K562 (cell line): Measurements from ENCODE around the gene MS4A2. TPM values are rescaled to one million over a fixed set of nuclear protein-coding genes. Genes with fewer than 3 reads are reported as not detected.
"Not testable (repeated sequence)": the region's sequence is repeated elsewhere in the genome, so short reads cannot be mapped to it uniquely, and the experiment has no call there.

Experiments
- ATAC-seq: fragments of 200-7000 bp; cut with Tn5 transposase; 3 replicates; pipeline ENCODE4 v1.9.1; 2020; ENCODE audit warnings: moderate library complexity
- BruUV-seq: library from RNA; stranded (reverse); fragments of 400-500 nt; replicated peaks from 2 replicates; lab custom pipeline; 2021; lab: Mats Ljungman, UMichigan
- CTCF ChIA-PET: fragments of 300-600 bp; formaldehyde crosslinking; extraction: SDS; loops from one replicate; lab custom pipeline; 2021; ENCODE audit warnings: low intra/inter-chr PET ratio; lab: Yijun Ruan, JAX
- POLR2A ChIA-PET: fragments of 300-600, 350-650 bp; sonication (Branson Sonifier 250); formaldehyde crosslinking; extraction: SDS; loops from one replicate; lab custom pipeline; 2021; ENCODE audit warnings: antibody characterized with exemption, inconsistent platforms; lab: Yijun Ruan, JAX
- DNase-seq, 4 experiments: peaks; one replicate each; pipeline versions ENCODE4 v3.0.0 to v3.0.0-alpha.2; 2011 to 2018; ENCODE audit warnings: low spot score in 3 of 4, mixed read lengths in 3 of 4; ENCODE audit errors: extremely low read depth in 1 of 4
- FAIRE-seq: peaks from 2 replicates; lab custom pipeline; 2011; peaks lifted over from hg19 to GRCh38; lab: Jason Lieb, UNC
- H2AFZ ChIP-seq: 2 replicates; pipeline ENCODE4 v1.6.0; 2011; ENCODE audit warnings: low read depth, low read length, control low read depth, inconsistent platforms
- H3K27ac ChIP-seq: fragments of 200-600 bp; 3 replicates; pipeline ENCODE4 v1.8.0; 2011; ENCODE audit warnings: low read depth, mild to moderate bottlenecking, control low read depth, inconsistent platforms, low read length, moderate library complexity, mixed read lengths; ENCODE audit errors: extremely low read depth
- H3K27me3 ChIP-seq, 2 experiments: fragments of 300-600 bp in 1 of 2; 2 replicates in 1 of 2; 3 replicates in 1 of 2; pipeline versions ENCODE4 v1.6.0 to v1.8.0; 2011; ENCODE audit warnings: inconsistent platforms in 2 of 2, low read length in 2 of 2, mild to moderate bottlenecking in 1 of 2, mixed read lengths in 1 of 2, moderate library complexity in 1 of 2; ENCODE audit not compliant: control insufficient read depth in 2 of 2, insufficient read depth in 2 of 2
- H3K36me3 ChIP-seq: fragments of 300-600 bp; 3 replicates; pipeline ENCODE4 v1.8.0; 2011; ENCODE audit warnings: mild to moderate bottlenecking, low read length, inconsistent platforms; ENCODE audit not compliant: control insufficient read depth, insufficient read depth
- H3K4me1 ChIP-seq, 2 experiments: fragments of 200-600 bp in 1 of 2; replicated peaks in 1 of 2; 2 replicates in 1 of 2; 3 replicates in 1 of 2; pipeline versions ENCODE4 v1.5.1 to v1.8.0; 2011; ENCODE audit warnings: inconsistent platforms in 2 of 2, low read length in 2 of 2, mild to moderate bottlenecking in 1 of 2, mixed read lengths in 1 of 2, moderate library complexity in 1 of 2; ENCODE audit not compliant: control insufficient read depth in 2 of 2, insufficient read depth in 2 of 2
- H3K4me2 ChIP-seq: 2 replicates; pipeline ENCODE4 v1.6.1; 2011; ENCODE audit warnings: low read length, control low read depth, inconsistent platforms, mixed read lengths; ENCODE audit not compliant: insufficient read depth
- H3K4me3 ChIP-seq: fragments of 200-600 bp; sonication (generic), shearing (Covaris generic); 2 replicates; pipeline ENCODE4 v1.5.1; 2016; ENCODE audit warnings: control low read depth, inconsistent platforms
- H3K79me2 ChIP-seq: fragments of 200-600 bp; 3 replicates; pipeline ENCODE4 v1.8.0; 2011; ENCODE audit warnings: low read length, inconsistent platforms; ENCODE audit not compliant: control insufficient read depth, insufficient read depth
- H3K9ac ChIP-seq, 2 experiments: 2 replicates each; pipeline versions ENCODE4 v1.6.0 to v1.6.1; 2011; ENCODE audit warnings: low read depth in 2 of 2, low read length in 2 of 2, control low read depth in 1 of 2, inconsistent platforms in 1 of 2, mild to moderate bottlenecking in 1 of 2, mixed read lengths in 1 of 2; ENCODE audit not compliant: insufficient read depth in 1 of 2
- H3K9me1 ChIP-seq: one replicate; pipeline ENCODE4 v1.6.0; 2011; ENCODE audit warnings: inconsistent platforms, mild to moderate bottlenecking, low read length, moderate library complexity; ENCODE audit not compliant: control insufficient read depth, insufficient read depth
- H3K9me3 ChIP-seq: replicated peaks from 2 replicates; pipeline ENCODE4 v1.5.1; 2011; ENCODE audit warnings: low read depth, low read length, inconsistent platforms; ENCODE audit not compliant: control insufficient read depth, insufficient read depth
- H4K20me1 ChIP-seq: replicated peaks from 2 replicates; pipeline ENCODE4 v1.6.1; 2011; ENCODE audit warnings: low read length, inconsistent platforms, mixed read lengths; ENCODE audit not compliant: control insufficient read depth, insufficient read depth
- NFIC ChIP-seq: fragments of 450-650 bp; IDR thresholded peaks from 2 replicates; pipeline ENCODE4 v1.6.1; 2017; ENCODE audit warnings: mild to moderate bottlenecking, inconsistent platforms
- WGBS: fragments of 100-300 bp; shearing (Covaris generic); methylation state at CpG from one replicate; pipeline ENCODE4 v1.1.6; 2016; ENCODE audit warnings: low coverage, mixed read lengths; ENCODE audit not compliant: insufficient coverage; ENCODE audit errors: missing lambda C conversion rate; 5-methylcytosine and 5-hydroxymethylcytosine counted together
- in situ Hi-C: fragments of 300-500 bp; cut with MboI; formaldehyde crosslinking; loops from 4 replicates; pipeline ENCODE4 v1.15.0; 2018; ENCODE audit warnings: inconsistent platforms, mixed read lengths
- intact Hi-C: fragments of 100-400 bp; cut with micrococcal nuclease; formaldehyde crosslinking; loops from 2 replicates; pipeline ENCODE4 v1.14.2; 2022
- polyA plus RNA-seq, 8 experiments: library from polyadenylated mRNA; depleted of rRNA in 4 of 8; stranded (reverse) in 5 of 8; unstranded in 3 of 8; fragments of >200 nt; fragmentation: Nextera tagmentation in 2 of 8; fragmentation: Illumina TruSeq in 1 of 8; extraction: Ambion mirVana in 2 of 8; extraction: Trizol in 1 of 8; gene quantifications; 2 replicates each; pipeline versions ENCODE4 v1.2.1 to v1.2.3, GENCODE V29; 2011 to 2014; ENCODE audit warnings: inconsistent platforms in 1 of 8, missing spikeins in 1 of 8
- total RNA-seq, 7 experiments: library from RNA; depleted of rRNA in 6 of 7; stranded (reverse); fragments of >200 nt in 6 of 7; fragmentation: Illumina TruSeq in 2 of 7; extraction: Trizol in 2 of 7; gene quantifications; 2 replicates each; pipeline versions ENCODE4 v1.2.1 to v1.2.3, GENCODE V29; 2011 to 2021; ENCODE audit warnings: low replicate concordance in 1 of 7

MS4A2 gene
- total and polyA plus RNA-seq, 9 of the 15 experiments (the other 6 are each of a cell fraction or from before 2014, with no cell fraction given): 0.06 to 5.7 (median 0.86) TPM

- ATAC-seq, POLR2A ChIA-PET, H3K4me3 ChIP-seq, H3K27ac ChIP-seq, H3K36me3 ChIP-seq, H3K27me3 ChIP-seq, H3K79me2 ChIP-seq, in situ Hi-C loops, H3K9me3 ChIP-seq, H2AFZ ChIP-seq, H4K20me1 ChIP-seq, H3K9me1 ChIP-seq, CTCF ChIA-PET, intact Hi-C loops, BruUV-seq, H3K9ac ChIP-seq, FAIRE-seq, DNase-seq, H3K4me2 ChIP-seq, H3K4me1 ChIP-seq: not testable (repeated sequence)
- WGBS: 76% methylated on average over 11 of the region's 11 CpGs
These were observed 12.9 kb downstream of the MS4A2 start for GRCh38 chr11:60101368-60101767.

- H3K79me2 ChIP-seq, H3K9me1 ChIP-seq, H3K4me3 ChIP-seq, ATAC-seq, H3K9me3 ChIP-seq, H3K4me2 ChIP-seq, BruUV-seq, H3K27ac ChIP-seq, FAIRE-seq, H3K36me3 ChIP-seq, intact Hi-C loops, in situ Hi-C loops, POLR2A ChIA-PET, H3K27me3 ChIP-seq, DNase-seq, H3K9ac ChIP-seq, CTCF ChIA-PET, H4K20me1 ChIP-seq: not testable (repeated sequence)
- TF ChIP-seq NFIC: peak; percentile 41
- peaks cover 4 to 12% of the 10 kb centered on the region in 2 experiments; a peak in 3 of 5 replicates for H3K4me1 ChIP-seq
- 58% methylated on average over 8 of the region's 8 CpGs for WGBS
- H2AFZ ChIP-seq: peak overlapping the region; percentile 34; the same call in 1 of the 2 replicates
These were observed 16.1 kb downstream of the MS4A2 start for GRCh38 chr11:60104471-60105115.
